Measurements from ENCODE around the gene AFF1. TPM values are rescaled to one million over a fixed set of nuclear protein-coding genes. Genes with fewer than 3 reads are reported as not detected.
A peak's percentile ranks its signal among the peaks of the same experiment; 100 is the strongest.

AFF1 gene
- total and polyA plus RNA-seq, 4 donors = 7.2 to 42.8 (median 21.5) TPM

GRCh38 chr4:87007528-87008446 is 73.0 kb downstream of the AFF1 start:
- Histone ChIP-seq H3K4me3 (ENCODE audit: low read depth in 1 of 3, low read length in 3 of 3) (peak overlapping the region; percentile 82 to 89 (median 87)), H3K27me3 (ENCODE audit: control insufficient read depth in 4 of 4, insufficient read depth in 4 of 4, low read length in 3 of 4) (no peaks in the 10 kb centered on the region), H3K36me3 (ENCODE audit: control insufficient read depth in 4 of 4, insufficient read depth in 3 of 4, low read depth in 1 of 4, low read length in 3 of 4) (no peaks in the 10 kb centered on the region), H3K9ac (ENCODE audit: low read depth in 1 of 2, low read length in 2 of 2) (peak overlapping the region; percentile 79 to 92), H3K9me3 (ENCODE audit: control insufficient read depth in 4 of 4, low read length in 3 of 4) (no peaks in the 10 kb centered on the region), H3K27ac (ENCODE audit: low read depth in 1 of 2, low read length in 2 of 2) (peak overlapping the region; percentile 95 to 98), H3K4me1 (ENCODE audit: control insufficient read depth in 4 of 4, insufficient read depth in 4 of 4, low read length in 3 of 4) (peaks cover 6 to 59% (median 43%) of the 10 kb centered on the region in 4 donors)
- under 1% methylated on average over 22 of the region's 22 CpGs for WGBS
- TF ChIP-seq ZBTB33 (IDR thresholded peaks at IDR 0.05) (no peak), GABPA (IDR thresholded peaks at IDR 0.05 in 1 of 2, conservative IDR thresholded peaks at IDR 0.05 in 1 of 2) (no peak), JUND (IDR thresholded peaks at IDR 0.05) (no peak), RAD21 (IDR thresholded peaks at IDR 0.05) (peak; percentile 37 to 50), SP1 (IDR thresholded peaks at IDR 0.05) (no peak), NR2F2 (IDR thresholded peaks at IDR 0.05) (no peak), RXRA (IDR thresholded peaks at IDR 0.05) (peak; percentile 49 to 71), ATF3 (IDR thresholded peaks at IDR 0.05) (no peak)
- peak; percentile 73 for DNase-seq (ENCODE audit: low spot score)

- peaks cover 8 to 72% (median 54%) of the 10 kb centered on the region in 4 donors for H3K4me1 ChIP-seq (ENCODE audit: control insufficient read depth in 4 of 4, insufficient read depth in 4 of 4, low read length in 3 of 4)
- H3K36me3 ChIP-seq (ENCODE audit: control insufficient read depth in 4 of 4, insufficient read depth in 3 of 4, low read depth in 1 of 4, low read length in 3 of 4) = no peaks in the 10 kb centered on the region
- H3K4me3 ChIP-seq (ENCODE audit: low read depth in 1 of 3, low read length in 3 of 3) = peak overlapping the region; percentile 2 to 23 (median 16)
- H3K27me3 ChIP-seq (ENCODE audit: control insufficient read depth in 4 of 4, insufficient read depth in 4 of 4, low read length in 3 of 4) = no peaks in the 10 kb centered on the region
- no peaks in the 10 kb centered on the region for H3K9me3 ChIP-seq (ENCODE audit: control insufficient read depth in 4 of 4, low read length in 3 of 4)
- DNase-seq (ENCODE audit: low spot score) = no peak
- H3K9ac ChIP-seq (ENCODE audit: low read depth in 1 of 2, low read length in 2 of 2) = peak overlapping the region in 1 of 2 donors; percentile 92
- TF ChIP-seq NR2F2 (IDR thresholded peaks at IDR 0.05) (peak; percentile 33), REST (IDR thresholded peaks at IDR 0.05) (no peak), YY1 (IDR thresholded peaks at IDR 0.05) (no peak), SP1 (IDR thresholded peaks at IDR 0.05) (no peak)
- 28% methylated on average over 2 of the region's 2 CpGs for WGBS
- H3K27ac ChIP-seq (ENCODE audit: low read depth in 1 of 2, low read length in 2 of 2) = peak overlapping the region; percentile 40 to 66
These were observed 74.4 kb downstream of the AFF1 start for GRCh38 chr4:87009095-87009648.

Measured in liver (tissue), 9 donors.